Gastroesophageal sphincter (tissue), 3 donors: ENCODE measurements around the gene ZC3H7A.

ENCODE experiments used
- CTCF ChIP-seq, 4 experiments: fragments of 200-600 bp in 2 of 4; fragments of 450-650 bp in 2 of 4; sonication (generic) in 1 of 4; IDR thresholded peaks; one replicate each; pipeline ENCODE4 v1.5.1; 2017 to 2019; ENCODE audit warnings: antibody characterized with exemption in 4 of 4, mild to moderate bottlenecking in 2 of 4, moderate library complexity in 2 of 4
- POLR2AphosphoS5 ChIP-seq: sonication (generic); formaldehyde crosslinking; IDR thresholded peaks from one replicate; pipeline ENCODE4 v1.6.1; 2017; ENCODE audit warnings: antibody characterized with exemption

- TF ChIP-seq CTCF (IDR thresholded peaks at IDR 0.05): no peak
- TF ChIP-seq POLR2AphosphoS5: no peak
Measured at GRCh38 chr16:11747949-11748403, 49.1 kb downstream of the ZC3H7A start.
